Common myeloid progenitor, CD34-positive (primary cell): ENCODE results near the gene G3BP2.
"Not testable (repeated sequence)": the region's sequence is repeated elsewhere in the genome, so short reads cannot be mapped to it uniquely, and the experiment has no call there.

Experiments used
- CTCF ChIA-PET: fragments of 350-600 bp; sonication (Branson Sonifier 250); formaldehyde crosslinking; loops from one replicate; lab custom pipeline; 2021; ENCODE audit warnings: antibody characterized with exemption; lab: Charles Lee
- POLR2A ChIA-PET: fragments of 350-600 bp; sonication (Branson Sonifier 250); formaldehyde crosslinking; loops from one replicate; lab custom pipeline; 2021; ENCODE audit warnings: antibody characterized with exemption; lab: Charles Lee
- DNase-seq, 3 donors: peaks; one replicate each; pipeline versions ENCODE4 v3.0.0 to v3.0.0-alpha.2; 2013
- H3K27ac ChIP-seq, 2 experiments: 1 replicate in 1 of 2; 2 replicates in 1 of 2; pipeline ENCODE4 v1.7.0; 2013; ENCODE audit warnings: inconsistent platforms in 2 of 2, low read length in 2 of 2, mild to moderate bottlenecking in 2 of 2, low read depth in 1 of 2, moderate library complexity in 1 of 2; ENCODE audit not compliant: severe bottlenecking in 2 of 2, insufficient read depth in 1 of 2, poor library complexity in 1 of 2
- H3K27me3 ChIP-seq, 5 experiments: replicated peaks in 2 of 5; 1 replicate in 3 of 5; 2 replicates in 2 of 5; pipeline versions ENCODE4 v1.6.1 to v1.7.0; 2013; ENCODE audit warnings: low read length in 4 of 5, mild to moderate bottlenecking in 2 of 5, moderate library complexity in 2 of 5, inconsistent platforms in 1 of 5; ENCODE audit not compliant: insufficient read depth in 5 of 5, control insufficient read depth in 4 of 5
- H3K36me3 ChIP-seq, 4 experiments: 1 replicate in 2 of 4; 2 replicates in 2 of 4; pipeline versions ENCODE4 v1.6.1 to v1.7.0; 2013; ENCODE audit warnings: low read length in 3 of 4, control low read depth in 1 of 4, mild to moderate bottlenecking in 1 of 4; ENCODE audit not compliant: control insufficient read depth in 4 of 4, insufficient read depth in 4 of 4
- H3K4me1 ChIP-seq, 4 experiments: 1 replicate in 3 of 4; 2 replicates in 1 of 4; pipeline versions ENCODE4 v1.6.1 to v1.7.1; 2013; ENCODE audit warnings: low read length in 3 of 4, mild to moderate bottlenecking in 3 of 4, control low read depth in 1 of 4, inconsistent platforms in 1 of 4, moderate library complexity in 1 of 4; ENCODE audit not compliant: control insufficient read depth in 4 of 4, insufficient read depth in 4 of 4; ENCODE audit errors: control extremely low read depth in 1 of 4
- H3K4me3 ChIP-seq, 7 experiments: 1 replicate in 4 of 7; 2 replicates in 3 of 7; pipeline versions ENCODE4 v1.5.1 to v1.7.0; 2013; ENCODE audit warnings: mild to moderate bottlenecking in 7 of 7, low read length in 6 of 7, moderate library complexity in 6 of 7, inconsistent platforms in 2 of 7, low read depth in 2 of 7, control low read depth in 1 of 7; ENCODE audit not compliant: insufficient read depth in 4 of 7, control insufficient read depth in 1 of 7; ENCODE audit errors: extremely low read depth in 1 of 7
- H3K9me3 ChIP-seq, 5 experiments: 1 replicate in 4 of 5; 2 replicates in 1 of 5; pipeline versions ENCODE4 v1.6.1 to v1.7.1; 2013; ENCODE audit warnings: low read length in 4 of 5, mild to moderate bottlenecking in 2 of 5, inconsistent platforms in 1 of 5, low read depth in 1 of 5, moderate library complexity in 1 of 5; ENCODE audit not compliant: control insufficient read depth in 4 of 5, insufficient read depth in 2 of 5; ENCODE audit errors: control extremely low read depth in 1 of 5
- WGBS: methylation state at CpG from one replicate; pipeline ENCODE4 v1.1.5; 2013; ENCODE audit not compliant: insufficient coverage; 5-methylcytosine and 5-hydroxymethylcytosine counted together

G3BP2 gene

GRCh38 chr4:75699299-75699698 is 26.1 kb upstream of the G3BP2 start:
- WGBS = no CpG with 5 or more reads among the region's 1 CpG

GRCh38 chr4:75698963-75699228 is 25.7 kb upstream of the G3BP2 start:
- Histone ChIP-seq H3K27ac (peak overlapping the region; percentile 35 to 75), H3K4me1 (peaks cover 6 to 25% (median 16%) of the 10 kb centered on the region in 4 experiments), H3K27me3 (no peaks in the 10 kb centered on the region), H3K36me3 (peaks cover 0 to 7% (median 3%) of the 10 kb centered on the region in 4 experiments), H3K4me3 (peak overlapping the region in 4 of 7 experiments; percentile 17 to 65 (median 29)), H3K9me3 (no peaks in the 10 kb centered on the region)
- CTCF ChIA-PET = interaction anchor here (0.8 to 1.7 kb wide), 3 partner anchors 10 to 51 kb away, joined by 3 to 5 read pairs (median 5); no protein-coding TSS in a partner anchor
- DNase-seq = no peak
- 28% methylated on average over 2 of the region's 2 CpGs for WGBS
- POLR2A ChIA-PET = no interaction called here

More at GRCh38 chr4:75699299-75699698, 26.1 kb upstream of the G3BP2 start:
- Histone ChIP-seq H3K4me3 (peak overlapping the region in 2 of 7 experiments; percentile 26 to 65), H3K36me3 (peaks cover 0 to 4% (median 0%) of the 10 kb centered on the region in 4 experiments), H3K27me3 (no peaks in the 10 kb centered on the region), H3K4me1 (peaks cover 6 to 25% (median 16%) of the 10 kb centered on the region in 4 experiments), H3K27ac (peak overlapping the region; percentile 35 to 75), H3K9me3 (no peaks in the 10 kb centered on the region)
- ChIA-PET POLR2A (interaction anchor here (0.5 kb wide), 1 partner anchor 27 kb away, joined by 4 read pairs; no protein-coding TSS in a partner anchor), CTCF (interaction anchor here (0.9 to 1.7 kb wide), 2 partner anchors 28 to 52 kb away, joined by 3 to 5 read pairs; no protein-coding TSS in a partner anchor)
- DNase-seq = peak in 1 of 3 donors; percentile 10

DNA sequence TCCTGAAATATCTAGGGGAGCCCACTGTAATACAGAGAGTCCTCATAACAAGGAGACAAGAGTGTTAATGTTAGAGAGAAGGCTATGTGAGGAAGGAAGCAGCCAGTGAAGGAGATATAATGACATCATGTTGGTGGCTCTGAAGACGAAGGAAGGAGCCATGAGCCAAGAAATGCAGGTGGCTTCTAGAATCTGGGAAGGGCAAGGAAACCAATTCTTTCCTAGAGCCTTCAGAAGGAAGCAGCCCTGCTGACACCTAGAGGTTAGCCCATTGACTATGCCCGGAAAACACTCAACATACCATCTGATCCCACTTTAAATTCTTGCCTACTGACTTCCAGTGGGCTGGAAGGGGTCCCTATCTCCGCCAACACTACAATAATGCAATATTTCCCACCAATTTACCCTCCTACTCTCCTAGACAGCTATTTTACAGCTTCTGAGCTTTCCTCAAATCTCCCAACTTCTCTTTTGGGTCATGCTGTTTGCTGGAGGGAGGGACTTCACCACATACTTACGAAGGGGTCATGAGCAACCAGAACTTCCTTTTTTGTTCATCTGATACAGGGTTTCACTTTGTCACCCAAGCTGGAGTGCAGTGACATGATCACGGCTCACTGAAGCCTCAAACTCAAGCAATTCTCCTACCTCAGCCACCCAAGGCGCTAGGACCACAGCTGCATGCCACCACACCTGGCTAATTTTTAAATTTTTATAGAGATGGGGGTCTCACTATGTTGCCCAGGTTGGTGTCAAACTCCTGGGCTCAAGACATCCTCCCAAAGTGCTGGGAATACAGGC is 25.2 kb upstream of the G3BP2 start:
- ChIA-PET POLR2A (interaction anchor here (0.7 to 0.8 kb wide), 2 partner anchors 33 to 44 kb away, joined by 3 read pairs; no protein-coding TSS in a partner anchor), CTCF (interaction anchor here (0.7 to 2.7 kb wide), 7 partner anchors 10 to 51 kb away, joined by 3 to 18 read pairs (median 3); partner anchors contain the start of gene USO1)
- Histone ChIP-seq H3K27me3 (no peaks in the 10 kb centered on the region), H3K4me3 (peak overlapping the region in 5 of 7 experiments; percentile 2 to 65 (median 32)), H3K9me3 (no peaks in the 10 kb centered on the region), H3K4me1 (peaks cover 6 to 25% (median 16%) of the 10 kb centered on the region in 4 experiments), H3K36me3 (peaks cover 0 to 8% (median 3%) of the 10 kb centered on the region in 4 experiments), H3K27ac (peak overlapping the region; percentile 35 to 75)
- DNase-seq = peak; percentile 77 to 95 (median 92)
- WGBS = 32% methylated on average over 5 of the region's 6 CpGs

GRCh38 chr4:75696581-75696980 is 23.4 kb upstream of the G3BP2 start:
- ChIA-PET CTCF (interaction anchor here (1.0 to 2.7 kb wide), 4 partner anchors 14 to 43 kb away, joined by 3 to 18 read pairs (median 4); partner anchors contain the start of gene USO1), POLR2A (interaction anchor here (0.8 kb wide), 1 partner anchor 21 kb away, joined by 5 read pairs; no protein-coding TSS in a partner anchor)
- Histone ChIP-seq H3K27me3 (no peaks in the 10 kb centered on the region), H3K27ac (peak overlapping the region; percentile 64 to 67), H3K4me1 (peaks cover 6 to 25% (median 16%) of the 10 kb centered on the region in 4 experiments), H3K4me3 (no peak overlapping the region), H3K36me3 (peaks cover 0 to 8% (median 3%) of the 10 kb centered on the region in 4 experiments), H3K9me3 (no peaks in the 10 kb centered on the region)
- 100% methylated on average over 1 of the region's 3 CpGs for WGBS
- DNase-seq = no peak

DNA sequence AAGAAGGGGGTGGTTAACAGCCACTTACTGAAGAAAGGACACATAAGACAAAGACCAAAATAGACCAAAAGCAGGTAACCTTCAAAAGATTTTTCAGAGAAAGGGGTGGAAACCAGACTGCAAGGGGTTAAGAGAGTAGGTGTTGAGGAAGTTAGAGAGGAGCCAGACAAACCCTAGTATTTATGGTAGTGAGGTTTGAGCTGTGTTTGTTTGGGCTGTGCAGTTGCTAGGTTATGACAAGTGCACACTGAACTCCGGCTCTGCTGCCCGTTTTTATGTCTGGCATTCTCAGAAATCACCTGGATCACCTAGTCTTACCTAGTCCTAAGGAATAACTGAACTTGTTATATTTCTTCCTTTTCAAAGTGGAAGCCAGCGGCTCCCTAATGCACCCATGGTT is 22.9 kb upstream of the G3BP2 start:
- CTCF ChIA-PET = interaction anchor here (1.0 to 2.7 kb wide), 4 partner anchors 14 to 42 kb away, joined by 3 to 18 read pairs (median 4); partner anchors contain the start of gene USO1
- H3K27ac ChIP-seq = peak overlapping the region; percentile 64 to 67
- peaks cover 0 to 8% (median 3%) of the 10 kb centered on the region in 4 experiments for H3K36me3 ChIP-seq
- 100% methylated on average over 1 of the region's 3 CpGs for WGBS
- no peaks in the 10 kb centered on the region for H3K9me3 ChIP-seq
- H3K4me1 ChIP-seq = peaks cover 6 to 25% (median 16%) of the 10 kb centered on the region in 4 experiments
- DNase-seq = peak; percentile 52 to 91 (median 87)
- POLR2A ChIA-PET = interaction anchor here (0.8 kb wide), 1 partner anchor 21 kb away, joined by 5 read pairs; no protein-coding TSS in a partner anchor
- H3K27me3 ChIP-seq = no peaks in the 10 kb centered on the region
- no peak overlapping the region for H3K4me3 ChIP-seq

GRCh38 chr4:75692066-75692465 is 18.9 kb upstream of the G3BP2 start:
- H3K4me3 ChIP-seq, H3K4me1 ChIP-seq, H3K9me3 ChIP-seq, H3K27ac ChIP-seq, DNase-seq, H3K27me3 ChIP-seq, H3K36me3 ChIP-seq: not testable (repeated sequence)
- ChIA-PET CTCF (interaction anchor here (1.8 kb wide), 1 partner anchor 9 kb away, joined by 6 read pairs; no protein-coding TSS in a partner anchor), POLR2A (interaction anchor here (0.7 to 1.1 kb wide), 2 partner anchors 20 to 67 kb away, joined by 4 read pairs; no protein-coding TSS in a partner anchor)
- 100% methylated on average over 5 of the region's 5 CpGs for WGBS
